Pulmonary artery endothelial cell (primary cell): ENCODE results near the gene POLR2H. TPM values are rescaled to one million over a fixed set of nuclear protein-coding genes. Genes with fewer than 3 reads are reported as not detected.

Experiments
- DNase-seq: peaks from one replicate; pipeline ENCODE4 v3.0.0-alpha.2; 2011; ENCODE audit warnings: low read depth, low spot score
- total RNA-seq: library from RNA; depleted of rRNA; stranded (reverse); fragments of >200 nt; gene quantifications from 2 replicates; pipeline ENCODE4 v1.2.3, GENCODE V29; 2014

Gene POLR2H
- total RNA-seq = 106 and 115 TPM in 2 replicates

GRCh38 chr3:184361532-184361931 lies at the start of gene POLR2H, which contains the start of gene CLCN2:
POLR2H (plus strand) TSS chr3:184361710; CDS start chr3:184363493, 1,783 bp downstream.
CLCN2 (minus strand) TSS chr3:184361605; CDS start chr3:184361479, 126 bp downstream.
- DNase-seq = no peak

- DNase-seq = peak; percentile 71
These were observed 47.2 kb upstream of the POLR2H start, which contains the start of gene EIF4G1 for GRCh38 chr3:184314363-184314699. EIF4G1 (plus strand) TSS chr3:184314606; CDS start chr3:184315797, 1,191 bp downstream.

GRCh38 chr3:184314700-184315542 lies 46.6 kb upstream of the POLR2H start:
- no peak for DNase-seq

GRCh38 chr3:184315543-184315867 lies 46.0 kb upstream of the POLR2H start:
- DNase-seq = no peak

GRCh38 chr3:184315871-184316661 lies 45.4 kb upstream of the POLR2H start:
- no peak for DNase-seq

GRCh38 chr3:184316792-184317191 lies 44.7 kb upstream of the POLR2H start:
- no peak for DNase-seq

- DNase-seq = no peak
These were observed 44.3 kb upstream of the POLR2H start for GRCh38 chr3:184317201-184317600.

GRCh38 chr3:184320104-184320445 lies 41.4 kb upstream of the POLR2H start:
- DNase-seq = peak; percentile 81

- DNase-seq = no peak
These were observed 39.8 kb upstream of the POLR2H start for GRCh38 chr3:184321666-184322065.

- no peak for DNase-seq
These were observed 38.6 kb upstream of the POLR2H start for GRCh38 chr3:184322731-184323487.

GRCh38 chr3:184323696-184324095 lies 37.8 kb upstream of the POLR2H start:
- DNase-seq = no peak

- DNase-seq = no peak
These were observed 36.2 kb upstream of the POLR2H start for GRCh38 chr3:184325269-184325668.

GRCh38 chr3:184325715-184326369 lies 35.7 kb upstream of the POLR2H start:
- no peak for DNase-seq

GRCh38 chr3:184327171-184327570 lies 34.3 kb upstream of the POLR2H start:
- DNase-seq = no peak

- DNase-seq = no peak
These were observed 33.0 kb upstream of the POLR2H start for GRCh38 chr3:184328516-184328915.

- DNase-seq = peak; percentile 92
These were observed 29.0 kb upstream of the POLR2H start for GRCh38 chr3:184332370-184333090.

- no peak for DNase-seq
These were observed 28.3 kb upstream of the POLR2H start for GRCh38 chr3:184333190-184333589.

- DNase-seq = no peak
These were observed 27.8 kb upstream of the POLR2H start for GRCh38 chr3:184333700-184334099.

GRCh38 chr3:184334470-184335158 lies 26.9 kb upstream of the POLR2H start:
- no peak for DNase-seq

- DNase-seq = no peak
These were observed 26.2 kb upstream of the POLR2H start for GRCh38 chr3:184335291-184335660.
